IMR-90 (cell line): Measurements from ENCODE around the gene CELSR2. TPM values are rescaled to one million over a fixed set of nuclear protein-coding genes. Genes with fewer than 3 reads are reported as not detected.

Source experiments
- ATAC-seq: fragments of 200-7000 bp; cut with Tn5 transposase; 2 replicates; pipeline ENCODE4 v1.9.1; 2020; ENCODE audit warnings: low read depth, mild to moderate bottlenecking, moderate library complexity
- BruUV-seq: library from RNA; stranded (reverse); fragments of 400-500 nt; replicated peaks from 2 replicates; lab custom pipeline; 2021; lab: Mats Ljungman, UMichigan
- CTCF ChIA-PET: fragments of 300-600 bp; formaldehyde crosslinking; extraction: SDS; loops from one replicate; lab custom pipeline; 2021; ENCODE audit warnings: antibody characterized with exemption; lab: Yijun Ruan, JAX
- POLR2A ChIA-PET: fragments of 300-600 bp; sonication (Branson Sonifier 250); formaldehyde crosslinking; loops from one replicate; lab custom pipeline; 2022; ENCODE audit warnings: antibody characterized with exemption; ENCODE audit not compliant: unreplicated experiment; lab: Charles Lee
- DNase-seq: peaks from one replicate; pipeline ENCODE4 v3.0.0; 2013
- H2AFZ ChIP-seq: replicated peaks from 2 replicates; pipeline ENCODE3; 2013; ENCODE audit warnings: low read length, mild to moderate bottlenecking; ENCODE audit not compliant: poor library complexity
- H2AK5ac ChIP-seq: 2 replicates; pipeline ENCODE4 v1.6.1; 2013; ENCODE audit warnings: low read depth, low read length, inconsistent platforms
- H2AK9ac ChIP-seq: replicated peaks from 2 replicates; pipeline ENCODE3; 2013; ENCODE audit warnings: mild to moderate bottlenecking, low read depth, low read length, moderate library complexity; ENCODE audit not compliant: poor library complexity
- H2BK120ac ChIP-seq: 2 replicates; pipeline ENCODE4 v1.6.1; 2013; ENCODE audit warnings: low read depth, low read length, inconsistent platforms
- H2BK15ac ChIP-seq: 3 replicates; pipeline ENCODE4 v1.6.1; 2013; ENCODE audit warnings: low read depth, low read length, inconsistent platforms
- H2BK20ac ChIP-seq: 2 replicates; pipeline ENCODE4 v1.6.1; 2013; ENCODE audit warnings: low read depth, mild to moderate bottlenecking, inconsistent platforms, low read length, moderate library complexity
- H2BK5ac ChIP-seq: 2 replicates; pipeline ENCODE4 v1.6.1; 2013; ENCODE audit warnings: mild to moderate bottlenecking, low read depth, low read length, inconsistent platforms; ENCODE audit not compliant: poor library complexity, severe bottlenecking
- H3K14ac ChIP-seq: replicated peaks from 2 replicates; pipeline ENCODE4 v1.6.1; 2013; ENCODE audit warnings: low read depth, low read length, inconsistent platforms
- H3K18ac ChIP-seq: 2 replicates; pipeline ENCODE4 v1.6.1; 2013; ENCODE audit warnings: low read depth, low read length, control low read depth
- H3K23ac ChIP-seq: 2 replicates; pipeline ENCODE4 v1.6.1; 2013; ENCODE audit warnings: low read depth, low read length, inconsistent platforms
- H3K27ac ChIP-seq: 2 replicates; pipeline ENCODE4 v1.5.1; 2013; ENCODE audit warnings: mild to moderate bottlenecking, control low read depth, low read length; ENCODE audit not compliant: insufficient read depth
- H3K27me3 ChIP-seq: 2 replicates; pipeline ENCODE4 v1.6.1; 2013; ENCODE audit warnings: low read length; ENCODE audit not compliant: control insufficient read depth, insufficient read depth
- H3K36me3 ChIP-seq: 2 replicates; pipeline ENCODE4 v1.6.1; 2013; ENCODE audit warnings: low read length, mixed read lengths; ENCODE audit not compliant: control insufficient read depth, insufficient read depth
- H3K4ac ChIP-seq: 2 replicates; pipeline ENCODE4 v1.6.1; 2013; ENCODE audit warnings: low read depth, low read length, inconsistent platforms
- H3K4me1 ChIP-seq: 2 replicates; pipeline ENCODE4 v1.6.1; 2013; ENCODE audit warnings: low read length, mixed read lengths; ENCODE audit not compliant: control insufficient read depth, insufficient read depth
- H3K4me2 ChIP-seq: 2 replicates; pipeline ENCODE4 v1.6.1; 2013; ENCODE audit warnings: low read depth, mild to moderate bottlenecking, control low read depth, low read length, moderate library complexity
- H3K4me3 ChIP-seq: 2 replicates; pipeline ENCODE4 v1.5.1; 2013; ENCODE audit warnings: low read depth, mild to moderate bottlenecking, control low read depth, low read length, moderate library complexity; ENCODE audit not compliant: insufficient read depth
- H3K56ac ChIP-seq: 2 replicates; pipeline ENCODE4 v1.6.1; 2013; ENCODE audit warnings: low read length, inconsistent platforms; ENCODE audit not compliant: insufficient read depth; ENCODE audit errors: extremely low read depth
- H3K79me1 ChIP-seq, 2 experiments: 2 replicates each; pipeline ENCODE4 v1.6.1; 2013; ENCODE audit warnings: low read length in 2 of 2, inconsistent platforms in 1 of 2, low read depth in 1 of 2
- H3K9ac ChIP-seq: 2 replicates; pipeline ENCODE4 v1.6.1; 2013; ENCODE audit warnings: low read depth, low read length, control low read depth
- H3K9me1 ChIP-seq: 2 replicates; pipeline ENCODE4 v1.6.1; 2013; ENCODE audit warnings: low read length, inconsistent platforms; ENCODE audit not compliant: insufficient read depth
- H3K9me3 ChIP-seq: 2 replicates; pipeline ENCODE4 v1.6.1; 2013; ENCODE audit warnings: low read length; ENCODE audit not compliant: control insufficient read depth, insufficient read depth
- H4K20me1 ChIP-seq: 2 replicates; pipeline ENCODE4 v1.6.1; 2013; ENCODE audit warnings: low read length, inconsistent platforms; ENCODE audit not compliant: insufficient read depth
- H4K5ac ChIP-seq: 2 replicates; pipeline ENCODE4 v1.6.1; 2013; ENCODE audit warnings: mild to moderate bottlenecking, low read depth, low read length, control low read depth
- H4K8ac ChIP-seq, 2 experiments: 2 replicates each; pipeline ENCODE4 v1.6.1; 2013; ENCODE audit warnings: low read depth in 2 of 2, low read length in 2 of 2, control low read depth in 1 of 2, inconsistent platforms in 1 of 2
- H4K91ac ChIP-seq: 2 replicates; pipeline ENCODE4 v1.6.1; 2013; ENCODE audit warnings: low read depth, low read length, inconsistent platforms; ENCODE audit not compliant: insufficient read depth
- BHLHE40 ChIP-seq: fragments of 150-350 bp; IDR thresholded peaks from 2 replicates; pipeline ENCODE4 v1.6.1; 2016; ENCODE audit warnings: mild to moderate bottlenecking, low read depth, low read length
- CEBPB ChIP-seq: IDR thresholded peaks from 2 replicates; pipeline ENCODE4 v1.6.1; 2012; ENCODE audit warnings: low read depth, low read length, improper control_type of control experiment
- CHD1 ChIP-seq: IDR thresholded peaks from 2 replicates; pipeline ENCODE4 v1.6.1; 2012; ENCODE audit warnings: low read depth, low read length, improper control_type of control experiment
- CTCF ChIP-seq: conservative IDR thresholded peaks from 2 replicates; pipeline ENCODE4 v1.5.1; 2012; ENCODE audit warnings: mild to moderate bottlenecking, low read depth, low read length, improper control_type of control experiment
- ELK1 ChIP-seq: fragments of 150-350 bp; IDR thresholded peaks from 2 replicates; pipeline ENCODE4 v1.6.1; 2016; ENCODE audit warnings: low read depth, mild to moderate bottlenecking, low read length, moderate library complexity, borderline replicate concordance
- FOS ChIP-seq: fragments of 150-350 bp; IDR thresholded peaks from 2 replicates; pipeline ENCODE4 v1.6.1; 2016; ENCODE audit warnings: low read depth, low read length
- MAFK ChIP-seq: IDR thresholded peaks from 2 replicates; pipeline ENCODE4 v1.6.1; 2012; ENCODE audit warnings: low read depth, low read length, improper control_type of control experiment
- MAZ ChIP-seq: IDR thresholded peaks from 2 replicates; pipeline ENCODE4 v1.6.1; 2012; ENCODE audit warnings: low read depth, mild to moderate bottlenecking, low read length, improper control_type of control experiment, moderate library complexity, borderline replicate concordance
- MXI1 ChIP-seq: IDR thresholded peaks from 2 replicates; pipeline ENCODE4 v1.6.1; 2012; ENCODE audit warnings: low read depth, mild to moderate bottlenecking, low read length, moderate library complexity, borderline replicate concordance
- POLR2A ChIP-seq: IDR thresholded peaks from 2 replicates; pipeline ENCODE4 v1.6.1; 2012; ENCODE audit warnings: mild to moderate bottlenecking, low read depth, low read length
- RAD21 ChIP-seq: IDR thresholded peaks from 2 replicates; pipeline ENCODE4 v1.6.1; 2012; ENCODE audit warnings: low read length, improper control_type of control experiment
- RCOR1 ChIP-seq: IDR thresholded peaks from 2 replicates; pipeline ENCODE4 v1.6.1; 2012; ENCODE audit warnings: mild to moderate bottlenecking, low read length, improper control_type of control experiment; ENCODE audit not compliant: insufficient replicate concordance
- RFX5 ChIP-seq: IDR thresholded peaks from 2 replicates; pipeline ENCODE4 v1.8.0; 2012; ENCODE audit warnings: low read depth, mild to moderate bottlenecking, low read length, moderate library complexity
- SMC3 ChIP-seq: fragments of 150-350 bp; IDR thresholded peaks from 2 replicates; pipeline ENCODE4 v1.6.1; 2016; ENCODE audit warnings: low read depth, mild to moderate bottlenecking, antibody characterized with exemption, low read length, moderate library complexity
- USF2 ChIP-seq: fragments of 150-350 bp; IDR thresholded peaks from 2 replicates; pipeline ENCODE4 v1.6.1; 2017; ENCODE audit warnings: mild to moderate bottlenecking, antibody characterized with exemption, low read length, low read depth
- WGBS, 2 experiments: methylation state at CpG; one replicate each; pipeline versions ENCODE4 v1.1.5 to v1.1.7; 2013; ENCODE audit warnings: missing lambda C conversion rate in 2 of 2; ENCODE audit not compliant: insufficient read length in 1 of 2; ENCODE audit errors: extremely low coverage in 2 of 2; 5-methylcytosine and 5-hydroxymethylcytosine counted together
- dilution Hi-C: fragments of 300-500 bp; cut with HindIII; formaldehyde crosslinking; loops from one replicate; pipeline ENCODE4 v1.14.3; 2018; ENCODE audit warnings: low sequenced_read_pairs; ENCODE audit not compliant: unreplicated experiment
- in situ Hi-C: fragments of 300-500 bp; cut with MboI; formaldehyde crosslinking; loops from 3 replicates; pipeline ENCODE4 v1.14.3; 2019; ENCODE audit warnings: low sequenced_read_pairs, inconsistent platforms, mixed read lengths
- intact Hi-C: fragments of 100-400 bp; cut with micrococcal nuclease; formaldehyde crosslinking; loops from 2 replicates; pipeline ENCODE4 v1.10.0; 2022
- polyA plus RNA-seq, 3 experiments: library from polyadenylated mRNA; depleted of rRNA; stranded (reverse); fragments of >200 nt; gene quantifications; 2 replicates each; pipeline ENCODE4 v1.2.3, GENCODE V29; 2012; ENCODE audit warnings: low replicate concordance in 1 of 3
- total RNA-seq: library from RNA; depleted of rRNA; stranded (reverse); fragments of >200 nt; gene quantifications from 2 replicates; pipeline ENCODE4 v1.2.3, GENCODE V29; 2012

CELSR2 gene
- total and polyA plus RNA-seq, 2 of the 4 experiments (the other 2 are of a cell fraction): 1.3 to 5.3 TPM

DNA sequence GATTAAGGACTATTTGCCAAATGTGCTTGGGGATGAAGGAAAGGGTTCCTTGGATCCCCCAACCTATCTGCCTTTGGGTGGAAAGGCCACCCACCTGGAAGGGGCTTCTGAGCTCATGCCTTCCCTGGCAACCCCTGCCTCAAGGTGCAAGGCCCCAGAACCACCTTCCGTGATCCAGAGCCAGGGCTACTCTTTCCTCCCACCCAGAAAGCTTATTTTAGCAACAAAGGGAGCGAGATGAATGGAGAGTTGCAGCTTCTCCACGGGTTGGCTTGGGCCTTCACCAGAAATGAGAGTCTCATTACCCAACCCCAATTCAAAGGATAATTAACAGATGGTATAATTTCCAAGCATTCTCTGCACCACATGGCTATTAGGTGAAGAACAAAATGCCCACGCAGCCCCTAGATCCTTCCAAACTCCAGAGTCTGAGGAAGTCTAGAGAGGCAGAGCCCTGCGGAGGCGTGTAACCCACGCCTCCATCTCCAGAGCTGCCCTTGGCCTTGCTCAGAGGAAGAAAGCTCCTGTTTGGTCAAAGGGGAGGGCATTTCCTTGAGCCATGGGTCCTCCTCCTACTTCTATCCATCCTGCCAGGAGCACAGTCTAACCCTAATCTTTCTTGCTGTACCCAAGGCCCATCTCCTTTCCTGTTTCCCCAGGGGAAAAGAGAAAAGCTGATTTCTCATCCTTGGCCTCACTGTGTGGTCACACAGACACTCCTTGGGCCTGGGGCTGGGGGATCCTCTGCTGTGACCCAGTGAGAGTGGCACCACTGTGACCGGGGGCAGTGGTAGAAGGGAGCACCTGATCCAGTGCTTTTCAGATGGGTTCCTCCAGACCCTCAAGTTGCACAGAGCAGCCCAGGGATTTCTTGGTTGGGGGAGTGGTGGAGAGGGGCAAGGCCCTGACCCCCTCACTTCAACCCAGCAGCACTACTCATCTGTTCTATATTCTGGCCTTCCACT is 1.7 kb upstream of the CELSR2 start:
- H4K20me1 ChIP-seq: no peaks in the 10 kb centered on the region
- H4K91ac ChIP-seq: no peak overlapping the region
- no peak overlapping the region for H2AFZ ChIP-seq
- H2AK5ac ChIP-seq: no peak overlapping the region
- dilution Hi-C loops: no loop called here
- H3K23ac ChIP-seq: no peak overlapping the region
- no peak overlapping the region for H3K4me2 ChIP-seq
- H3K9me3 ChIP-seq: no peaks in the 10 kb centered on the region
- H3K18ac ChIP-seq: no peak overlapping the region
- in situ Hi-C loops: no loop called here
- intact Hi-C loops: no loop called here
- H3K4me3 ChIP-seq: no peak overlapping the region
- no peak overlapping the region for H3K27ac ChIP-seq
- DNase-seq (no peak), ATAC-seq (no peak)
- H2BK5ac ChIP-seq: no peak overlapping the region
- no peaks in the 10 kb centered on the region; the same call in 1 of the 2 replicates for H3K9me1 ChIP-seq
- ChIA-PET CTCF (no interaction called here), POLR2A (no interaction called here)
- no peaks in the 10 kb centered on the region for H3K79me1 ChIP-seq
- no peaks in the 10 kb centered on the region for H3K27me3 ChIP-seq
- TF ChIP-seq BHLHE40: no peak
- no peak for TF ChIP-seq CTCF
- TF ChIP-seq RFX5: no peak
- no peak for TF ChIP-seq CEBPB
- TF ChIP-seq MAFK: no peak
- no peak for TF ChIP-seq ELK1
- TF ChIP-seq USF2: no peak
- no peak for TF ChIP-seq MXI1
- TF ChIP-seq CHD1: no peak
- no peak for TF ChIP-seq RAD21
- TF ChIP-seq MAZ: no peak
- no peak for TF ChIP-seq POLR2A
- no peak for TF ChIP-seq FOS
- no peak for TF ChIP-seq RCOR1
- no peak for TF ChIP-seq SMC3
- H3K36me3 ChIP-seq: no peaks in the 10 kb centered on the region
- H3K14ac ChIP-seq: no peak overlapping the region
- no peak overlapping the region for H2BK20ac ChIP-seq
- peaks cover 8% of the 10 kb centered on the region for H3K4me1 ChIP-seq
- no CpG with 5 or more reads among the region's 8 CpGs for WGBS, 2 experiments
- H3K4ac ChIP-seq: no peak overlapping the region
- no peak overlapping the region for H3K56ac ChIP-seq
- BruUV-seq: no TSS peak
- H2AK9ac ChIP-seq: peak overlapping the region; percentile 58
- H2BK15ac ChIP-seq: no peak overlapping the region
- H2BK120ac ChIP-seq: no peak overlapping the region
- H3K9ac ChIP-seq: no peak overlapping the region
- H4K8ac ChIP-seq: no peak overlapping the region
- no peak overlapping the region for H4K5ac ChIP-seq
